SK-N-DZ (cell line): ENCODE results near the gene LRIG3. TPM values are rescaled to one million over a fixed set of nuclear protein-coding genes. Genes with fewer than 3 reads are reported as not detected.
A peak's percentile ranks its signal among the peaks of the same experiment; 100 is the strongest.
"Not testable (repeated sequence)": the region's sequence is repeated elsewhere in the genome, so short reads cannot be mapped to it uniquely, and the experiment has no call there.

Experiments used
- DNase-seq: peaks from one replicate; pipeline ENCODE4 v3.0.0-alpha.2; 2015; ENCODE audit warnings: low spot score
- polyA plus RNA-seq, 2 experiments: library from polyadenylated mRNA; depleted of rRNA; stranded (reverse); fragments of >200 nt; gene quantifications; 2 replicates each; pipeline ENCODE4 v1.2.3, GENCODE V29; 2014

Gene LRIG3
- 7.2 and 10.4 TPM in 2 replicates for polyA plus RNA-seq (2014; cell fraction: cytosol; rRNA removed)
- polyA plus RNA-seq (2014; cell fraction: nucleus; rRNA removed): 19.5 and 21.1 TPM in 2 replicates

- peak; percentile 85 for DNase-seq
Observed at GRCh38 chr12:58920102-58920960, at the start of gene LRIG3. Gene LRIG3 (minus strand): TSS chr12:58920504. CDS start chr12:58920235, 269 bp downstream.

GRCh38 chr12:58969237-58969636 lies 48.9 kb upstream of the LRIG3 start:
- no peak for DNase-seq

GRCh38 chr12:58967561-58967960 lies 47.3 kb upstream of the LRIG3 start:
- no peak for DNase-seq

GRCh38 chr12:58966939-58967338 lies 46.6 kb upstream of the LRIG3 start:
- DNase-seq: no peak

GRCh38 chr12:58965568-58965967 lies 45.3 kb upstream of the LRIG3 start:
- no peak for DNase-seq

- no peak for DNase-seq
Observed at GRCh38 chr12:58963844-58964243, 43.5 kb upstream of the LRIG3 start.

- no peak for DNase-seq
Observed at GRCh38 chr12:58961906-58962305, 41.6 kb upstream of the LRIG3 start.

- DNase-seq: no peak
Observed at GRCh38 chr12:58961166-58961565, 40.9 kb upstream of the LRIG3 start.

- DNase-seq: no peak
Observed at GRCh38 chr12:58959639-58960300, 39.5 kb upstream of the LRIG3 start.

GRCh38 chr12:58957298-58957697 lies 37.0 kb upstream of the LRIG3 start:
- DNase-seq: no peak

GRCh38 chr12:58955849-58956248 lies 35.5 kb upstream of the LRIG3 start:
- DNase-seq: no peak

- DNase-seq: no peak
Observed at GRCh38 chr12:58954002-58954401, 33.7 kb upstream of the LRIG3 start.

- no peak for DNase-seq
Observed at GRCh38 chr12:58950739-58951100, 30.4 kb upstream of the LRIG3 start.

GRCh38 chr12:58949954-58950738 lies 29.8 kb upstream of the LRIG3 start:
- DNase-seq: not testable (repeated sequence)

- no peak for DNase-seq
Observed at GRCh38 chr12:58943079-58943478, 22.8 kb upstream of the LRIG3 start.

- DNase-seq: no peak
Observed at GRCh38 chr12:58942345-58942744, 22.0 kb upstream of the LRIG3 start.

- DNase-seq: no peak
Observed at GRCh38 chr12:58939399-58940100, 19.2 kb upstream of the LRIG3 start.

- DNase-seq: no peak
Observed at GRCh38 chr12:58938440-58938839, 18.1 kb upstream of the LRIG3 start.

- no peak for DNase-seq
Observed at GRCh38 chr12:58934528-58934927, 14.2 kb upstream of the LRIG3 start.

GRCh38 chr12:58932806-58933681 lies 12.7 kb upstream of the LRIG3 start:
- no peak for DNase-seq
